GM12801 (cell line): Measurements from ENCODE around the gene PDCD6IP.

Experiments used
- CTCF ChIP-seq: IDR thresholded peaks from one replicate; pipeline ENCODE4 v1.5.1; 2011; ENCODE audit warnings: control low read depth; ENCODE audit not compliant: insufficient read length; ENCODE audit errors: extremely low read depth

PDCD6IP gene

GRCh38 chr3:33868309-33868708 lies 69.9 kb downstream of the PDCD6IP start:
- no peak for TF ChIP-seq CTCF

- TF ChIP-seq CTCF = no peak
Observed at GRCh38 chr3:33869977-33870376, 71.5 kb downstream of the PDCD6IP start.

- TF ChIP-seq CTCF = no peak
Observed at GRCh38 chr3:33874815-33875214, 76.4 kb downstream of the PDCD6IP start.

GRCh38 chr3:33875680-33876079 lies 77.2 kb downstream of the PDCD6IP start:
- no peak for TF ChIP-seq CTCF

- no peak for TF ChIP-seq CTCF
Observed at GRCh38 chr3:33877187-33877586, 78.8 kb downstream of the PDCD6IP start.

GRCh38 chr3:33879540-33879939 lies 81.1 kb downstream of the PDCD6IP start:
- TF ChIP-seq CTCF = no peak

- no peak for TF ChIP-seq CTCF
Observed at GRCh38 chr3:33881156-33882064, 83.0 kb downstream of the PDCD6IP start.
